RWPE1 (cell line): ENCODE results near the gene GRK1.

Source experiments
- CTCF ChIA-PET: fragments of 350-600 bp; sonication (Branson Sonifier 250); formaldehyde crosslinking; extraction: SDS; loops from one replicate; lab custom pipeline; 2021; lab: Yijun Ruan, JAX
- POLR2A ChIA-PET: fragments of 400-600 bp; formaldehyde crosslinking; extraction: SDS; loops from one replicate; lab custom pipeline; 2020; ENCODE audit warnings: antibody characterized with exemption; ENCODE audit not compliant: low non-redundant PET; lab: Yijun Ruan, JAX
- DNase-seq: peaks from one replicate; pipeline ENCODE4 v3.0.0; 2012; ENCODE audit warnings: low spot score
- H3K27ac ChIP-seq: fragments of 450-650 bp; 2 replicates; pipeline ENCODE4 v1.5.1; 2017
- TF ChIP-seq, protein P1 (sequence below): fragments of 450-650 bp; conservative IDR thresholded peaks from 2 replicates; pipeline ENCODE4 v1.5.1; 2017; ENCODE audit warnings: low read depth, mild to moderate bottlenecking

Gene GRK1

DNA sequence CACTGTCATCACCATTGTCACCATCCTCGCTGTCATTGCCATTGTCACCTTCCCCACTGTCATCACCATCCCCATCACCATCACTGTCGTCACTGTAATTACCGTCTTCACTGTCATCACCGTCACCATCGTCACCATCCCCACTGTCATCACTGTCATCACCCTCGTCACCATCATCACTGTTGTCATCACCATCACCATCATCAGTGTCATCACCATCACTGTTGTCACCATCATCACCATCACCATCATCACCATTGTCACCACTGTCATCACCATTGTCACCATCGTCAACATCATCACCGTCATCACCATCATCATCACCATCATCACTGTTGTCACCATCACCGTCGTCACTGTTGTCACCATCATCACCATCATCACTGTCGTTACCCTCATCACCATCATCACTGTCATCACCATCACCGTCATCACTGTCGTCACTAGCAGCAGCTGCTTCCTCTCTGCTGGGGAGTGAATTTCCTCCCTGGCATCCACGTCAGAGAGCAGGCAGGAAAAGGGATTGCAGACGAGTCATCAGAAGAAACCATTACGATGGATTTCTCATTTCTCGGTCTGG is 119.3 kb downstream of the GRK1 start:
- peak; percentile 48 for DNase-seq
- POLR2A ChIA-PET: no interaction called here

More for the DNA sequence above, 119.3 kb downstream of the GRK1 start:
- CTCF ChIA-PET: no interaction called here
- TF ChIP-seq, protein P1, sequence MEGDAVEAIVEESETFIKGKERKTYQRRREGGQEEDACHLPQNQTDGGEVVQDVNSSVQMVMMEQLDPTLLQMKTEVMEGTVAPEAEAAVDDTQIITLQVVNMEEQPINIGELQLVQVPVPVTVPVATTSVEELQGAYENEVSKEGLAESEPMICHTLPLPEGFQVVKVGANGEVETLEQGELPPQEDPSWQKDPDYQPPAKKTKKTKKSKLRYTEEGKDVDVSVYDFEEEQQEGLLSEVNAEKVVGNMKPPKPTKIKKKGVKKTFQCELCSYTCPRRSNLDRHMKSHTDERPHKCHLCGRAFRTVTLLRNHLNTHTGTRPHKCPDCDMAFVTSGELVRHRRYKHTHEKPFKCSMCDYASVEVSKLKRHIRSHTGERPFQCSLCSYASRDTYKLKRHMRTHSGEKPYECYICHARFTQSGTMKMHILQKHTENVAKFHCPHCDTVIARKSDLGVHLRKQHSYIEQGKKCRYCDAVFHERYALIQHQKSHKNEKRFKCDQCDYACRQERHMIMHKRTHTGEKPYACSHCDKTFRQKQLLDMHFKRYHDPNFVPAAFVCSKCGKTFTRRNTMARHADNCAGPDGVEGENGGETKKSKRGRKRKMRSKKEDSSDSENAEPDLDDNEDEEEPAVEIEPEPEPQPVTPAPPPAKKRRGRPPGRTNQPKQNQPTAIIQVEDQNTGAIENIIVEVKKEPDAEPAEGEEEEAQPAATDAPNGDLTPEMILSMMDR: no peak
- H3K27ac ChIP-seq: peak overlapping the region; percentile 89
